NB4 (cell line): Measurements from ENCODE around the gene FLT1.

Experiments used
- CTCF ChIP-seq: IDR thresholded peaks from one replicate; pipeline ENCODE4 v1.5.1; 2012; ENCODE audit warnings: low read depth, low read length
- MYC ChIP-seq: IDR thresholded peaks from 2 replicates; pipeline ENCODE4 v1.6.1; 2011; ENCODE audit warnings: low read depth, low read length
- POLR2A ChIP-seq: IDR thresholded peaks from 2 replicates; pipeline ENCODE4 v1.6.1; 2011; ENCODE audit warnings: mild to moderate bottlenecking; ENCODE audit not compliant: insufficient read length; ENCODE audit errors: extremely low read depth

GRCh38 chr13:28488376-28489005, 6.4 kb downstream of the FLT1 start:
- TF ChIP-seq CTCF (no peak), POLR2A (no peak), MYC (peak; percentile 47)
